GM18951 (cell line): ENCODE measurements around the gene NFIX.

Experiments
- POLR2A ChIP-seq: IDR thresholded peaks from 4 replicates; pipeline ENCODE4 v1.6.1; 2011; ENCODE audit warnings: mild to moderate bottlenecking; ENCODE audit not compliant: insufficient read length, insufficient read depth; ENCODE audit errors: extremely low read depth
- in situ Hi-C: fragments of 300-500 bp; cut with MboI; formaldehyde crosslinking; loops from one replicate; pipeline ENCODE4 v1.12.0; 2022; ENCODE audit warnings: low sequenced_read_pairs, mixed read lengths, inconsistent platforms; ENCODE audit not compliant: unreplicated experiment

Gene NFIX

DNA sequence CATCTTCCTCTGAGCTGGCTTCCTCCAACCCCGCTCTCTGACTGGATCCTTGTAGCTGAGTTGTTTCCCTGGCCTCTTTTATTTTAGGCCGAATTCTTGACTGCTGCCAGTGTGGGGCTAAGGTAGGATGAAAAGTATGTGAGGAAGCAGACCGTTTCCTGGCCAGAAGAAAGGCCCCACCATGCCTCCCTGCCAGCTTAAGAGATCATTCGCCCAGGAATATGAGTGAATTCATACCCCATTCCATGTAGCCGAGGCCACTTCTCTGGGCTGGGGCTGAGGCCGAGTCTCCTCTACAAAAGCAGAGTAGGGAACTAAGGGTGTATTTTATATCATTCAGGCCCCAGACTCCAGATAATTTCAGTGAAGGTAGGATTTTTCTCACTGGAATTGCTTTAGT is 32.3 kb downstream of the NFIX start:
- no peak for TF ChIP-seq POLR2A
- in situ Hi-C loops = no loop called here

- in situ Hi-C loops = no loop called here
- TF ChIP-seq POLR2A = no peak
Observed at GRCh38 chr19:13028027-13028426, 32.8 kb downstream of the NFIX start.

- in situ Hi-C loops = no loop called here
- TF ChIP-seq POLR2A = no peak
Observed at GRCh38 chr19:13029301-13029880, 34.1 kb downstream of the NFIX start.

- in situ Hi-C loops = loop anchor here (5.0 kb wide), 1 partner anchor 57 kb away; no protein-coding TSS in a partner anchor
- no peak for TF ChIP-seq POLR2A
Observed at GRCh38 chr19:13029893-13030292, 34.6 kb downstream of the NFIX start.

DNA sequence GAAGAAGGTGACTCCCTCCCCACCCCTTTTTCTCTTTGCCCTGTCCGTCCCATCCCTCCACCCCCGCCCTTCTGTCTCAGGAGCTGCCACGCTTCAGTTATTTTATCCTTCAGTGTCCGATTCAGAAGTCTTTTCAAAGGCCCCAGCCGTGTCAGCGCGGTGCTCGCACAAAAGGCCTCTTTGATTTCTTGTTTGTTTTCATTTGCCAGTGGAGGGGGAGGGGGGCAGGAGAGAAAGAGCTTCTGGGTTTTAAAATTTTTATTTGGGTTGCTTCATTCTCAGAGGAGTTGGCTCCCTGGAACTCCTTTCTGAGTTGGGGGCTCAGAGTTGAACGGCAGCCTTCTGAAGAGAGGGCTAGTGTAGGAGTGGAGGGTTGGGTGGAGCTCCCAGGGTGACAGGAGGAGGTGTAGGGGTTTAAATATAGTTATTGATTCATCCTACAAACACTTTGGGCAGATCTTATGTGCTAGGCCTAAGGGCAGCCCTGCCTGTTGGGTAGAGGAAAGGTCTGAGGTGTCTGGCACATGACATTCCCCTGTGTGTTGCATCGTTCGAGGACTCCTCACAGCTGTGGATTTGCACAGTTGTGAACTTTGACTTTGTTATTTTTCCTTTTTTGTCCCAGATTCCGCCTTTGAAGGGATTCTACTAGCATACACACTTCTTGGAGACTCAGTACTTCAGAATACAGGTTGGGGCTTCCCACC is 36.8 kb downstream of the NFIX start:
- TF ChIP-seq POLR2A = no peak
- in situ Hi-C loops = loop anchor here (5.0 kb wide), 1 partner anchor 55 kb away; no protein-coding TSS in a partner anchor

- in situ Hi-C loops = loop anchor here (5.0 kb wide), 1 partner anchor 54 kb away; no protein-coding TSS in a partner anchor
- no peak for TF ChIP-seq POLR2A
Observed at GRCh38 chr19:13032837-13033236, 37.6 kb downstream of the NFIX start.

GRCh38 chr19:13033244-13033643 is 38.0 kb downstream of the NFIX start:
- in situ Hi-C loops = loop anchor here (5.0 kb wide), 1 partner anchor 54 kb away; no protein-coding TSS in a partner anchor
- no peak for TF ChIP-seq POLR2A

DNA sequence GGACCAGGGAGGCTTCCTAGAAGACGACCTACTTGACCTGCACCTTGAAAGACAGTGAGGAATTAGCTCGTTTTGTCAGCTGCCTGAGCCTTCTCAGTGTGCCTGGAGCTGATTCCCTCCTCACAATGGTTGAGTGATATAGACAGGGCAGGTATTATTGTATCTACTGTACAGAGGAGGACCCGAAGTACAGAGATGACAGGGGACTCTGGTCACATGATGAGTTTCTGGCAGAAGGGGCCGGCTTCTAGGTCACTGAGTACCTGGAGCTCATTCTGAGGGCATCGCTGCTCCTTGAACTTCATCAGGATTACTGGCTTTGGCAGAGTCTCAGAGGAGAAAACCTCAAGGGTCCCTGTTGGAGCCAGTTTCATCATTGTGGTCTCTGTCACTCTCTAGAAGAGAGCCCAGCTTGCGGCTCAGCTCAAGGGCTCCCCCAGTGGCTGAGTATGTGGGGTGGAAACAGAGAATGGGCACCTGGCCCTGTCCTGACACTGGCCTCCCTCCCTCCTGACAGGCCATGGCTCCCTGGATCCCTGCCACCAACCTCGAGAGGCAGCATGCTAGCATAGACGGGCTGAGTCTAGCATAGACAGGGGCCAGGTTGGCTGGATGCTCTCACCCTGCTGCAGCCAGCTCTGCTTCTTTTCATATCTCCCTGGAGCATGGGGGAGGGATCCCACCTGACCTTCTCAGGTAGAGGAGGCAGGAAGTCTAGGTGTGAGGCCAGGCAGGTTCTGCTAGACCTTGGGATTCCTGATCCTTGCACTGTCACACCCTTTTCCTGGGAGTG is 38.7 kb downstream of the NFIX start:
- in situ Hi-C loops = loop anchor here (5.0 kb wide), 1 partner anchor 53 kb away; no protein-coding TSS in a partner anchor

GRCh38 chr19:13034636-13035035 is 39.4 kb downstream of the NFIX start:
- in situ Hi-C loops = loop anchor here (5.0 kb wide), 1 partner anchor 53 kb away; no protein-coding TSS in a partner anchor

More for the DNA sequence above, 38.7 kb downstream of the NFIX start:
- TF ChIP-seq POLR2A = no peak

GRCh38 chr19:13035820-13036365 is 40.6 kb downstream of the NFIX start:
- in situ Hi-C loops = no loop called here
- no peak for TF ChIP-seq POLR2A

More at GRCh38 chr19:13034636-13035035, 39.4 kb downstream of the NFIX start:
- no peak for TF ChIP-seq POLR2A

DNA sequence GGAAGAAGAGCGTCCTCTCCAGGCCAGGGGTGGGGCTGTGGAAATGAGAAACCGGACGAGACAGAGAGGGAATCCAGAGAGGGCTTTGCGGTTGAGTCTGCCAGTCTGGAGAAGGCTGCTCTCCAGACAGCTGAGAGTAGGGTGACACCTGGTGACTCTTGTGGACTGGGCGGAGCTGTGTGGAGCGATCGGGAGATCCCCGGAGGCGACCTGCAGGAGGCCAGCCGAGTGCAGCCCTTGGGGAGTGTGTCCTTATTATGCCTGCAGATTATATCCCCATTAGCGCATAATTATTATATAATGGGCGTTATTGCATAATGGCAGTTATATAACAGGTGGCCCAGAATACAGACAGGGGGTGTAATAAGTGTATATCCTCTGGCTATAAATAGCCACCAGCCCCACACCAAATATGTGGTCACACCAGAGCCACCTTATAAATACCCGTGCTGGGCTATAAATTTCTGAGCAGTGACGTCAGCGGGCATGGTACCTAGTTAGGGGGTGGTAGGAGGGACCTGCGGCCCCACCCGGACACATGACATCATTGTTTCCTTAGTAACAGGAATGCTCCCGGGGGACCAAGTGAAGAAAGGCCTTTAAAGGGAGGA is 41.2 kb downstream of the NFIX start:
- no peak for TF ChIP-seq POLR2A
- in situ Hi-C loops = no loop called here

DNA sequence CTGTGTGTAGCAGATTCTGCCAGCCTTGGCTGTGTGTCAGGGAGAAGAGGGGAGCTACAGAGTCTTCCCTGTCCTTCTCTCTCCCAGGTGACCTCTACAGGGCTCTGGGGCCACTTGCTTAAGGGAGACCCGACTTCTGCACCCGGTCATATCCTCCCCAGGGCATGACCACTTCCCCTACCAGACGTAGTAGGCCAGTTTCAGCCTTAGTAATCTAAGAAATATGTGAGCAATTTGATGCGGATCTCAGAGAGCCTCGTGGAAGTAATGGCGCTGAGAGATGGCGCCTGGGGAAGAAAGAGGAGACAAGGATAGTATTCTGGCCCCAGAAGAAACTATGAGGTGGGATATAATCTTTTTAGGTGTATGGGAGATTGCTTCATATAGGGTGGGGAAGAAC is 41.9 kb downstream of the NFIX start:
- in situ Hi-C loops = no loop called here
- TF ChIP-seq POLR2A = no peak
